Measurements from ENCODE around the gene ESRRG.
A peak's percentile ranks its signal among the peaks of the same experiment; 100 is the strongest.
"Not testable (repeated sequence)": the region's sequence is repeated elsewhere in the genome, so short reads cannot be mapped to it uniquely, and the experiment has no call there.

ESRRG gene

GRCh38 chr1:216560527-216560926 lies 162.7 kb downstream of the ESRRG start:
- no peak for DNase-seq

- DNase-seq, result no peak
Measured at GRCh38 chr1:216559359-216559758, 163.9 kb downstream of the ESRRG start.

GRCh38 chr1:216555653-216556052 lies 167.6 kb downstream of the ESRRG start:
- DNase-seq, result no peak

GRCh38 chr1:216554934-216555333 lies 168.3 kb downstream of the ESRRG start:
- DNase-seq, result no peak

- no peak for DNase-seq
Measured at GRCh38 chr1:216553766-216554165, 169.5 kb downstream of the ESRRG start.

GRCh38 chr1:216553040-216553439 lies 170.2 kb downstream of the ESRRG start:
- DNase-seq, result no peak

- peak; percentile 20 for DNase-seq
Measured at GRCh38 chr1:216549796-216550195, 173.4 kb downstream of the ESRRG start.

GRCh38 chr1:216542741-216543140 lies 180.5 kb downstream of the ESRRG start:
- DNase-seq, result no peak

GRCh38 chr1:216542263-216542662 lies 181.0 kb downstream of the ESRRG start:
- DNase-seq, result no peak

- no peak for DNase-seq
Measured at GRCh38 chr1:216535751-216536150, 187.5 kb downstream of the ESRRG start.

GRCh38 chr1:216535059-216535458 lies 188.2 kb downstream of the ESRRG start:
- no peak for DNase-seq

GRCh38 chr1:216533776-216534175 lies 189.5 kb downstream of the ESRRG start:
- DNase-seq, result no peak

- DNase-seq, result no peak
Measured at GRCh38 chr1:216532251-216532798, 190.9 kb downstream of the ESRRG start.

- DNase-seq, result peak; percentile 23
Measured at GRCh38 chr1:216531263-216532239, 191.7 kb downstream of the ESRRG start.

GRCh38 chr1:216529851-216530250 lies 193.4 kb downstream of the ESRRG start:
- not testable (repeated sequence) for DNase-seq

- no peak for DNase-seq
Measured at GRCh38 chr1:216528816-216529215, 194.4 kb downstream of the ESRRG start.

GRCh38 chr1:216523449-216524190 lies 199.6 kb downstream of the ESRRG start:
- no peak for DNase-seq

- DNase-seq, result no peak
Measured at GRCh38 chr1:216523043-216523442, 200.2 kb downstream of the ESRRG start.

- DNase-seq, result no peak
Measured at GRCh38 chr1:216521477-216521876, 201.8 kb downstream of the ESRRG start.

GRCh38 chr1:216518844-216519627 lies 204.2 kb downstream of the ESRRG start:
- no peak for DNase-seq

- DNase-seq, result no peak
Measured at GRCh38 chr1:216502528-216503162, 220.6 kb downstream of the ESRRG start.

Measured in femur (tissue), 1 donor.